Measurements from ENCODE around the gene TMBIM1. TPM values are rescaled to one million over a fixed set of nuclear protein-coding genes. Genes with fewer than 3 reads are reported as not detected.

TMBIM1 gene
- total and polyA plus RNA-seq, 4 donors = 92.1 to 258 (median 147) TPM

GRCh38 chr2:218307415-218308090 is 15.2 kb upstream of the TMBIM1 start:
- 93% methylated on average over 6 of the region's 6 CpGs for WGBS, 2 donors
- no peak overlapping the region for H3K27ac ChIP-seq (ENCODE audit: low read depth in 1 of 2, low read length in 1 of 2)
- H3K36me3 ChIP-seq (ENCODE audit: control insufficient read depth in 4 of 4, insufficient read depth in 4 of 4, low read length in 4 of 4) = no peaks in the 10 kb centered on the region
- H3K9me3 ChIP-seq (ENCODE audit: control insufficient read depth in 4 of 4, insufficient read depth in 3 of 4, low read length in 3 of 4) = no peaks in the 10 kb centered on the region
- no peak overlapping the region for H3K4me3 ChIP-seq
- DNase-seq = no peak
- H3K9ac ChIP-seq (ENCODE audit: insufficient read depth in 1 of 2, low read length in 2 of 2) = no peak overlapping the region
- no peak for ATAC-seq (ENCODE audit: insufficient read depth, low FRiP score)
- no peak for TF ChIP-seq CTCF (IDR thresholded peaks at IDR 0.05; ENCODE audit: control extremely low read depth, extremely low read depth)
- peaks cover 0 to 13% (median 3%) of the 10 kb centered on the region in 5 donors for H3K4me1 ChIP-seq (ENCODE audit: control insufficient read depth in 5 of 5, insufficient read depth in 5 of 5, low read length in 5 of 5)
- no peaks in the 10 kb centered on the region for H3K27me3 ChIP-seq (ENCODE audit: control insufficient read depth in 3 of 3, insufficient read depth in 3 of 3, low read length in 2 of 3)

GRCh38 chr2:218306184-218306920 is 14.0 kb upstream of the TMBIM1 start:
- WGBS, 2 donors = 87 to 88% methylated on average over 9 of the region's 9 CpGs
- TF ChIP-seq CTCF (IDR thresholded peaks at IDR 0.05; ENCODE audit: control extremely low read depth, extremely low read depth) = no peak
- ATAC-seq (ENCODE audit: insufficient read depth, low FRiP score) = no peak
- peaks cover 0 to 7% (median 2%) of the 10 kb centered on the region in 5 donors for H3K4me1 ChIP-seq (ENCODE audit: control insufficient read depth in 5 of 5, insufficient read depth in 5 of 5, low read length in 5 of 5)
- DNase-seq = no peak
- no peaks in the 10 kb centered on the region for H3K9me3 ChIP-seq (ENCODE audit: control insufficient read depth in 4 of 4, insufficient read depth in 3 of 4, low read length in 3 of 4)
- H3K27ac ChIP-seq (ENCODE audit: low read depth in 1 of 2, low read length in 1 of 2) = no peak overlapping the region
- H3K4me3 ChIP-seq = no peak overlapping the region
- no peaks in the 10 kb centered on the region for H3K27me3 ChIP-seq (ENCODE audit: control insufficient read depth in 3 of 3, insufficient read depth in 3 of 3, low read length in 2 of 3)
- H3K36me3 ChIP-seq (ENCODE audit: control insufficient read depth in 4 of 4, insufficient read depth in 4 of 4, low read length in 4 of 4) = no peaks in the 10 kb centered on the region
- no peak overlapping the region for H3K9ac ChIP-seq (ENCODE audit: insufficient read depth in 1 of 2, low read length in 2 of 2)

GRCh38 chr2:218305383-218305782 is 13.1 kb upstream of the TMBIM1 start:
- H3K36me3 ChIP-seq (ENCODE audit: control insufficient read depth in 4 of 4, insufficient read depth in 4 of 4, low read length in 4 of 4) = no peaks in the 10 kb centered on the region
- TF ChIP-seq CTCF (IDR thresholded peaks at IDR 0.05; ENCODE audit: control extremely low read depth, extremely low read depth) = no peak
- H3K4me1 ChIP-seq (ENCODE audit: control insufficient read depth in 5 of 5, insufficient read depth in 5 of 5, low read length in 5 of 5) = peaks cover 0 to 2% (median 0%) of the 10 kb centered on the region in 5 donors
- ATAC-seq (ENCODE audit: insufficient read depth, low FRiP score) (no peak), DNase-seq (no peak)
- H3K9me3 ChIP-seq (ENCODE audit: control insufficient read depth in 4 of 4, insufficient read depth in 3 of 4, low read length in 3 of 4) = no peaks in the 10 kb centered on the region
- no peak overlapping the region for H3K27ac ChIP-seq (ENCODE audit: low read depth in 1 of 2, low read length in 1 of 2)
- no peaks in the 10 kb centered on the region for H3K27me3 ChIP-seq (ENCODE audit: control insufficient read depth in 3 of 3, insufficient read depth in 3 of 3, low read length in 2 of 3)
- 84 to 86% methylated on average over 5 of the region's 5 CpGs for WGBS, 2 donors
- H3K4me3 ChIP-seq = no peak overlapping the region
- no peak overlapping the region for H3K9ac ChIP-seq (ENCODE audit: insufficient read depth in 1 of 2, low read length in 2 of 2)
